ENCODE measurements around the gene PROM1. TPM values are rescaled to one million over a fixed set of nuclear protein-coding genes. Genes with fewer than 3 reads are reported as not detected.

Gene PROM1
- total RNA-seq, 1 donor from 2014 or later, result 65.3 TPM

DNA sequence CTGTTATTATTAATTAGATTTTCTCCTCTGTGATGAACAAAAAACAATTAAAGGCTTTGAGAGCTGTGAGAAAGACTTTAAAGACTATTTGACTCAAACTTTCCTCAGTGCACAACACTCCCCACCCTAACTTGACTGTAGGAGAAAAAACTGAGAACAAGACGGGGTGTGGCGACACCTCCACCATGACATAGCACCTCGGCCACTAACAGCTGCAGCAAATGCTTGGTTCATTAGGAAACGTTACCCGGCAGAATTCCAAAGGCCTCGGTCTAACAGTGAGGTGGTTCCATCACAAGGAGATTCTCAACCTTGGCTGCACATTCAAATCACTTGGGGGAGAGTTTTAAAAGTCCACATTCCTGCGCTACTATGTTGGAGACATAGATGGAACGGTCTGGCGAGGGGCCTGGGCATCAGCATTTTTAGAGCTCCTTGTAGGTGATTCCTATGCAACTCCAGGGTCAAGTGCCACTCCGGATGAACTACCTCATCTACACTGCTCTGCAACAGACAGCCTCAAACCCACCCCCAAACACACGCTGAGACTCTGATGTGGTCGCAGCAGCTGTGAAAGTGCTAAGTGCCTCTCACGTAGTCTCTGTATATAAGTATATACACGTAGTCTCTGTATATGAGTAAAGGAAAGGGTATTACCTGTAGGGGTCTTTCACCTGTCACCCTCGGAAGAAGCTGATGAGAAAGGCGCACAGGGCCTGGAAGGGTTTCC lies 121.9 kb downstream of the PROM1 start:
- no peak overlapping the region for H3K27ac Mint-ChIP-seq (ENCODE audit: unreplicated experiment)
- H3K4me1 Mint-ChIP-seq, result peaks cover 5% of the 10 kb centered on the region
- H3K9me3 Mint-ChIP-seq, result peaks cover 10% of the 10 kb centered on the region
- H3K36me3 Mint-ChIP-seq (ENCODE audit: low read depth), result peaks cover 9% of the 10 kb centered on the region
- no peaks in the 10 kb centered on the region for H3K27me3 Mint-ChIP-seq (ENCODE audit: low read depth)
- no peak for DNase-seq (ENCODE audit: low read depth, low spot score)
- H3K4me3 Mint-ChIP-seq, result no peak overlapping the region
- no peak for TF ChIP-seq CTCF (conservative IDR thresholded peaks at IDR 0.05)

GRCh38 chr4:15958562-15958961 lies 125.3 kb downstream of the PROM1 start:
- no peaks in the 10 kb centered on the region for H3K27me3 Mint-ChIP-seq (ENCODE audit: low read depth)
- peaks cover 18% of the 10 kb centered on the region for H3K9me3 Mint-ChIP-seq
- H3K4me1 Mint-ChIP-seq, result peaks cover 11% of the 10 kb centered on the region
- no peak for TF ChIP-seq CTCF (conservative IDR thresholded peaks at IDR 0.05)
- no peak overlapping the region for H3K4me3 Mint-ChIP-seq
- DNase-seq (ENCODE audit: low read depth, low spot score), result no peak
- H3K27ac Mint-ChIP-seq (ENCODE audit: unreplicated experiment), result no peak overlapping the region
- peaks cover 14% of the 10 kb centered on the region for H3K36me3 Mint-ChIP-seq (ENCODE audit: low read depth)

- peaks cover 17% of the 10 kb centered on the region for H3K36me3 Mint-ChIP-seq (ENCODE audit: low read depth)
- no peak overlapping the region for H3K4me3 Mint-ChIP-seq
- DNase-seq (ENCODE audit: low read depth, low spot score), result peak; percentile 70
- no peak overlapping the region for H3K27ac Mint-ChIP-seq (ENCODE audit: unreplicated experiment)
- H3K9me3 Mint-ChIP-seq, result peaks cover 27% of the 10 kb centered on the region
- peak; percentile 84 for TF ChIP-seq CTCF (conservative IDR thresholded peaks at IDR 0.05)
- H3K27me3 Mint-ChIP-seq (ENCODE audit: low read depth), result no peaks in the 10 kb centered on the region
- peaks cover 6% of the 10 kb centered on the region for H3K4me1 Mint-ChIP-seq
Observed at GRCh38 chr4:15956179-15956850, 127.5 kb downstream of the PROM1 start.

DNA sequence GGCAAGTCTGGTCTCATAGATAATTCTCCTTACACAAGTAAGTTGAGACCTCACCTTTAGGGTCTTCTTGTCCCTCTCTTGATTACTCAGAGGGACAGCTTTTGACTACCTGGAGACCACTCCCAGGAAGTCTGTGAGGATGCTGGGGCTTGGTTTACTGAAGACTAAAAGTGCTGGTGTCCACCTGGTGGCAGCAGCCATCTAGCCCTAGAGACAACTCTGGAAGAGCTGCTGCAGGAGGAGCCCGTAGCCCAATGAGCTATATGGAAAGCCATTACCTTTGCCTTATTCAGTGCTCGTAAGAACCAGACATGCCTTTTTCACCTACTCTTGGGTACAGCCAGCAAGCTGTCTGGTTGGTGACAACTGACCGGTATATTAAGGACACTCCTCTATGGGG lies 128.2 kb downstream of the PROM1 start:
- peaks cover 6% of the 10 kb centered on the region for H3K4me1 Mint-ChIP-seq
- no peak overlapping the region for H3K27ac Mint-ChIP-seq (ENCODE audit: unreplicated experiment)
- peaks cover 17% of the 10 kb centered on the region for H3K36me3 Mint-ChIP-seq (ENCODE audit: low read depth)
- H3K4me3 Mint-ChIP-seq, result no peak overlapping the region
- H3K27me3 Mint-ChIP-seq (ENCODE audit: low read depth), result no peaks in the 10 kb centered on the region
- no peak for DNase-seq (ENCODE audit: low read depth, low spot score)
- peaks cover 27% of the 10 kb centered on the region for H3K9me3 Mint-ChIP-seq
- no peak for TF ChIP-seq CTCF (conservative IDR thresholded peaks at IDR 0.05)

DNA sequence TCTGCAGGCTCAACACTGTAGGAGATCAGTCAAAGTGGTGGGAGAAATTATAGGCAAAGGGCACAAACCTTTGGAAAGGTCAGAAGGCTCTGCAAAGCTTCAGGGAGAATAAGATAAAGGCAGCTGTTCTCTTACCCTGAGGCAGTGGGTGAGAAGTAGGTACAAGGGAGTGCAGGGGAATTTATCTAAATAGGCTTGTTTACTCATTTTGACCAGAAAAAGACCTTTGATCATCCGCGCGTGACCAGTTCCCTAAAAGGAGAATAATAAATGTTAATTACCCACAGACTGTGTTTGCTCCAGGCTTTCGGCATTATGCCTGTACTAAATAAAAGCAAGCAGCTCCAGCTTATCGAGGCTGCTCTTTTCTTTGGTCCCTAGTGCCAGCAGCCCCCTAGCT lies 130.2 kb downstream of the PROM1 start:
- Mint-ChIP-seq H3K9me3 (peaks cover 27% of the 10 kb centered on the region), H3K36me3 (ENCODE audit: low read depth) (peaks cover 17% of the 10 kb centered on the region), H3K27ac (ENCODE audit: unreplicated experiment) (no peak overlapping the region), H3K27me3 (ENCODE audit: low read depth) (no peaks in the 10 kb centered on the region), H3K4me3 (no peak overlapping the region), H3K4me1 (peaks cover 6% of the 10 kb centered on the region)
- no peak for TF ChIP-seq CTCF (conservative IDR thresholded peaks at IDR 0.05)
- DNase-seq (ENCODE audit: low read depth, low spot score), result no peak

All from neural crest cell (in vitro differentiated cells).